ENCODE data around the gene NEDD4L.

GRCh38 chr18:58103339-58103985, 59.4 kb downstream of the NEDD4L start:
- TF ChIP-seq CTCF (IDR thresholded peaks at IDR 0.05) (no peak), POLR2A (IDR thresholded peaks at IDR 0.05) (no peak), POLR2AphosphoS5 (IDR thresholded peaks at IDR 0.05) (no peak), EP300 (IDR thresholded peaks at IDR 0.05) (no peak)

All from sigmoid colon (tissue), 4 donors.